Stimulated activated CD8-positive, alpha-beta memory T cell treated with anti-CD3 and anti-CD28 coated beads, Interleukin-4, amount 100 ng/mL, for 24 hours (primary cell): ENCODE results near the gene NRIP3.

Experiments used
- DNase-seq: peaks from one replicate; pipeline ENCODE4 v3.0.0-alpha.2; 2020; ENCODE audit warnings: low read depth

Gene NRIP3

GRCh38 chr11:9003573-9004182, at the start of gene NRIP3:
Gene NRIP3 (minus strand): TSS chr11:9004001. CDS start chr11:9003935, 66 bp downstream.
- DNase-seq = peak; percentile 52

GRCh38 chr11:9052316-9052715, 48.5 kb upstream of the NRIP3 start:
- DNase-seq = no peak

GRCh38 chr11:9049959-9050358, 46.2 kb upstream of the NRIP3 start:
- no peak for DNase-seq

- DNase-seq = no peak
Observed at GRCh38 chr11:9047964-9048523, 44.2 kb upstream of the NRIP3 start.

GRCh38 chr11:9046481-9046880, 42.7 kb upstream of the NRIP3 start:
- no peak for DNase-seq

- no peak for DNase-seq
Observed at GRCh38 chr11:9042488-9042887, 38.7 kb upstream of the NRIP3 start.

GRCh38 chr11:9041747-9042146, 37.9 kb upstream of the NRIP3 start:
- no peak for DNase-seq

- no peak for DNase-seq
Observed at GRCh38 chr11:9040410-9040809, 36.6 kb upstream of the NRIP3 start.

- no peak for DNase-seq
Observed at GRCh38 chr11:9039863-9040262, 36.1 kb upstream of the NRIP3 start.

GRCh38 chr11:9039198-9039597, 35.4 kb upstream of the NRIP3 start:
- DNase-seq = no peak

- DNase-seq = no peak
Observed at GRCh38 chr11:9038541-9038940, 34.7 kb upstream of the NRIP3 start.

GRCh38 chr11:9037963-9038362, 34.2 kb upstream of the NRIP3 start:
- DNase-seq = no peak

- DNase-seq = no peak
Observed at GRCh38 chr11:9037046-9037780, 33.4 kb upstream of the NRIP3 start.

- no peak for DNase-seq
Observed at GRCh38 chr11:9030601-9031000, 26.8 kb upstream of the NRIP3 start.

GRCh38 chr11:9029422-9029821, 25.6 kb upstream of the NRIP3 start:
- no peak for DNase-seq

- DNase-seq = no peak
Observed at GRCh38 chr11:9028581-9028980, 24.8 kb upstream of the NRIP3 start.

GRCh38 chr11:9025101-9025850, 21.5 kb upstream of the NRIP3 start:
- no peak for DNase-seq

GRCh38 chr11:9022961-9023680, 19.3 kb upstream of the NRIP3 start:
- no peak for DNase-seq

- DNase-seq = no peak
Observed at GRCh38 chr11:9020916-9021315, 17.1 kb upstream of the NRIP3 start.

GRCh38 chr11:9019861-9020260, 16.1 kb upstream of the NRIP3 start:
- DNase-seq = no peak

- DNase-seq = no peak
Observed at GRCh38 chr11:9017773-9018172, 14.0 kb upstream of the NRIP3 start.
